B cell (primary cell): Measurements from ENCODE around the gene TSPAN5. TPM values are rescaled to one million over a fixed set of nuclear protein-coding genes. Genes with fewer than 3 reads are reported as not detected.

Source experiments
- ATAC-seq: fragments of 200-7000 bp; cut with Tn5 transposase; one replicate; pipeline ENCODE4 v1.10.0; 2021; ENCODE audit warnings: low read depth, mild to moderate bottlenecking, moderate number of reproducible peaks, moderate library complexity
- CTCF ChIA-PET: fragments of 350-600 bp; sonication (Branson Sonifier 250); formaldehyde crosslinking; loops from one replicate; lab custom pipeline; 2021; ENCODE audit warnings: antibody characterized with exemption, inconsistent platforms; lab: Charles Lee
- POLR2A ChIA-PET: fragments of 350-600 bp; sonication (Branson Sonifier 250); formaldehyde crosslinking; loops from one replicate; lab custom pipeline; 2021; ENCODE audit warnings: antibody characterized with exemption; lab: Charles Lee
- DNase-seq: peaks from one replicate; pipeline ENCODE4 v3.0.0; 2013
- H2AFZ ChIP-seq: 2 replicates; pipeline ENCODE4 v1.6.1; 2012; ENCODE audit warnings: mild to moderate bottlenecking, low read depth, low read length; ENCODE audit not compliant: insufficient read depth, poor library complexity, severe bottlenecking
- H3K27ac ChIP-seq, 2 donors: 1 replicate in 1 of 2; 2 replicates in 1 of 2; pipeline ENCODE4 v1.5.1; 2012 to 2013; ENCODE audit warnings: low read length in 2 of 2, mild to moderate bottlenecking in 2 of 2, moderate library complexity in 1 of 2
- H3K27me3 ChIP-seq, 4 experiments: fragments of 200-600 bp in 1 of 4; sonication (generic) in 1 of 4; replicated peaks in 1 of 4; 1 replicate in 2 of 4; 2 replicates in 2 of 4; pipeline versions ENCODE4 v1.6.1 to v1.7.0; 2013 to 2016; ENCODE audit warnings: low read length in 3 of 4, mild to moderate bottlenecking in 2 of 4, mixed read lengths in 1 of 4, moderate library complexity in 1 of 4; ENCODE audit not compliant: insufficient read depth in 4 of 4, control insufficient read depth in 3 of 4; ENCODE audit errors: control extremely low read depth in 1 of 4
- H3K36me3 ChIP-seq, 2 experiments: replicated peaks in 1 of 2; 1 replicate in 1 of 2; 2 replicates in 1 of 2; pipeline versions ENCODE4 v1.6.1 to v1.7.1; 2013; ENCODE audit warnings: low read length in 1 of 2; ENCODE audit not compliant: insufficient read depth in 2 of 2, control insufficient read depth in 1 of 2; ENCODE audit errors: control extremely low read depth in 1 of 2, extremely low read depth in 1 of 2
- H3K4me1 ChIP-seq, 2 donors: fragments of 200-600 bp in 1 of 2; sonication (generic) in 1 of 2; 1 replicate in 1 of 2; 2 replicates in 1 of 2; pipeline versions ENCODE4 v1.5.1 to v1.6.1; 2013 to 2017; ENCODE audit warnings: low read length in 2 of 2; ENCODE audit not compliant: control insufficient read depth in 2 of 2, insufficient read depth in 2 of 2
- H3K4me2 ChIP-seq: replicated peaks from 2 replicates; pipeline ENCODE3; 2012; ENCODE audit warnings: mild to moderate bottlenecking, low read depth, low read length; ENCODE audit not compliant: poor library complexity, severe bottlenecking
- H3K4me3 ChIP-seq, 5 experiments: fragments of 200-600 bp in 1 of 5; sonication (generic) in 1 of 5; 1 replicate in 3 of 5; 2 replicates in 2 of 5; pipeline versions ENCODE4 v1.5.1 to v1.7.0; 2011 to 2016; ENCODE audit warnings: low read length in 4 of 5, mild to moderate bottlenecking in 4 of 5, low read depth in 2 of 5, control low read depth in 1 of 5, moderate library complexity in 1 of 5; ENCODE audit not compliant: insufficient read depth in 1 of 5; ENCODE audit errors: control extremely low read depth in 1 of 5, extremely low read depth in 1 of 5
- H3K79me2 ChIP-seq: fragments of 200-600 bp; sonication (generic); one replicate; pipeline ENCODE4 v1.6.0; 2016; ENCODE audit warnings: low read length; ENCODE audit not compliant: control insufficient read depth, insufficient read depth
- H3K9ac ChIP-seq: fragments of 200-600 bp; sonication (generic); 2 replicates; pipeline ENCODE4 v1.6.1; 2017; ENCODE audit warnings: mild to moderate bottlenecking, low read length, moderate library complexity
- H3K9me3 ChIP-seq, 3 donors: one replicate each; pipeline versions ENCODE4 v1.6.1 to v1.7.1; 2013; ENCODE audit warnings: low read length in 2 of 3; ENCODE audit not compliant: control insufficient read depth in 2 of 3, insufficient read depth in 1 of 3; ENCODE audit errors: control extremely low read depth in 1 of 3
- H4K20me1 ChIP-seq: 2 replicates; pipeline ENCODE4 v1.6.0; 2012; ENCODE audit warnings: mild to moderate bottlenecking, low read length; ENCODE audit not compliant: insufficient read depth, control insufficient read depth, poor library complexity, severe bottlenecking
- H3K27ac Mint-ChIP-seq: one replicate; pipeline ENCODE4 v1.8.0; 2021; ENCODE audit warnings: mixed read lengths
- H3K27me3 Mint-ChIP-seq: one replicate; pipeline ENCODE4 v1.8.0; 2021; ENCODE audit warnings: mixed read lengths
- H3K4me1 Mint-ChIP-seq: one replicate; pipeline ENCODE4 v1.8.0; 2021; ENCODE audit warnings: mixed read lengths
- H3K4me3 Mint-ChIP-seq: one replicate; pipeline ENCODE4 v1.8.0; 2021; ENCODE audit warnings: mixed read lengths
- H3K9me3 Mint-ChIP-seq: one replicate; pipeline ENCODE4 v1.8.0; 2022; ENCODE audit warnings: mixed read lengths; ENCODE audit not compliant: insufficient read depth
- CTCF ChIP-seq: fragments of 200-600 bp; IDR thresholded peaks from one replicate; pipeline ENCODE4 v1.8.0; 2022; ENCODE audit warnings: antibody characterized with exemption, mild to moderate bottlenecking
- EZH2 ChIP-seq: IDR thresholded peaks from 2 replicates; pipeline ENCODE4 v1.6.1; 2012; ENCODE audit warnings: borderline replicate concordance, low read depth, mild to moderate bottlenecking, moderate library complexity, low read length; ENCODE audit not compliant: insufficient read depth, poor library complexity, severe bottlenecking
- WGBS: methylation state at CpG from one replicate; pipeline ENCODE4 v1.1.5; 2013; ENCODE audit warnings: missing lambda C conversion rate; ENCODE audit not compliant: insufficient coverage; 5-methylcytosine and 5-hydroxymethylcytosine counted together
- intact Hi-C: fragments of 100-400 bp; cut with micrococcal nuclease; formaldehyde crosslinking; loops from one replicate; pipeline ENCODE4 v1.10.0; 2022
- polyA plus RNA-seq: library from polyadenylated mRNA; depleted of rRNA; stranded (reverse); fragments of >200 nt; gene quantifications from 2 replicates; pipeline ENCODE4 v1.2.3, GENCODE V29; 2012
- total RNA-seq, 2 donors: library from RNA; stranded (reverse); fragments of 120-200 nt in 1 of 2; gene quantifications; 1 replicate in 1 of 2; 2 replicates in 1 of 2; pipeline versions ENCODE4 v1.2.3 to v1.2.4, GENCODE V29; 2013 to 2022

Gene TSPAN5
- total and polyA plus RNA-seq, 2 donors (not counting 1 experiment from before 2014, with no cell fraction given): 2.6 to 5.3 TPM

- Mint-ChIP-seq H3K4me3 (no peak overlapping the region), H3K9me3 (no peaks in the 10 kb centered on the region), H3K4me1 (peaks cover 15% of the 10 kb centered on the region), H3K27me3 (no peaks in the 10 kb centered on the region), H3K27ac (no peak overlapping the region)
- H2AFZ ChIP-seq: no peak overlapping the region
- peaks cover 0 to 2% of the 10 kb centered on the region in 2 experiments for H3K36me3 ChIP-seq
- no peak for ATAC-seq
- no peaks in the 10 kb centered on the region for H3K27me3 ChIP-seq
- peaks cover 0 to 5% (median 5%) of the 10 kb centered on the region in 3 donors for H3K9me3 ChIP-seq
- H3K9ac ChIP-seq: no peak overlapping the region
- H3K4me3 ChIP-seq: no peak overlapping the region
- DNase-seq: no peak
- no peaks in the 10 kb centered on the region for H3K79me2 ChIP-seq
- H3K4me2 ChIP-seq: no peak overlapping the region
- peaks cover 18 to 22% of the 10 kb centered on the region in 2 donors for H3K4me1 ChIP-seq
- TF ChIP-seq EZH2: no peak
- TF ChIP-seq CTCF: no peak
- ChIA-PET POLR2A (no interaction called here), CTCF (no interaction called here)
- H4K20me1 ChIP-seq: no peaks in the 10 kb centered on the region
- 94% methylated on average over 4 of the region's 5 CpGs for WGBS
- H3K27ac ChIP-seq: no peak overlapping the region
- intact Hi-C loops: no loop called here
Measured at GRCh38 chr4:98516441-98517217, 141.8 kb downstream of the TSPAN5 start.

- DNase-seq (no peak), ATAC-seq (no peak)
- Histone ChIP-seq H3K27me3 (no peaks in the 10 kb centered on the region), H2AFZ (no peak overlapping the region), H4K20me1 (no peaks in the 10 kb centered on the region), H3K36me3 (peaks cover 0 to 2% of the 10 kb centered on the region in 2 experiments), H3K27ac (no peak overlapping the region), H3K9ac (no peak overlapping the region), H3K79me2 (no peaks in the 10 kb centered on the region), H3K4me1 (peaks cover 18 to 22% of the 10 kb centered on the region in 2 donors), H3K9me3 (peaks cover 0 to 5% (median 5%) of the 10 kb centered on the region in 3 donors), H3K4me2 (no peak overlapping the region), H3K4me3 (no peak overlapping the region)
- no peak for TF ChIP-seq EZH2
- TF ChIP-seq CTCF: no peak
- ChIA-PET POLR2A (no interaction called here), CTCF (no interaction called here)
- 100% methylated on average over 1 of the region's 3 CpGs for WGBS
- H3K27ac Mint-ChIP-seq: no peak overlapping the region
- no peaks in the 10 kb centered on the region for H3K27me3 Mint-ChIP-seq
- no peaks in the 10 kb centered on the region for H3K9me3 Mint-ChIP-seq
- intact Hi-C loops: no loop called here
- no peak overlapping the region for H3K4me3 Mint-ChIP-seq
- peaks cover 15% of the 10 kb centered on the region for H3K4me1 Mint-ChIP-seq
Measured at GRCh38 chr4:98516042-98516440, 142.4 kb downstream of the TSPAN5 start.
